Thyroid gland (tissue), 4 donors: ENCODE data around the gene CCDC85C. TPM values are rescaled to one million over a fixed set of nuclear protein-coding genes. Genes with fewer than 3 reads are reported as not detected.

Source experiments
- DNase-seq, 2 donors: peaks; one replicate each; pipeline ENCODE4 v3.0.0-alpha.2; 2019
- H3K27ac ChIP-seq, 3 donors: fragments of 200-600 bp; sonication (generic); 1 replicate in 2 of 3; 2 replicates in 1 of 3; pipeline ENCODE4 v1.5.1; 2016 to 2019; ENCODE audit warnings: mild to moderate bottlenecking in 1 of 3, moderate library complexity in 1 of 3
- H3K27me3 ChIP-seq: fragments of 200-600 bp; sonication (generic); one replicate; pipeline ENCODE4 v1.5.1; 2019
- H3K36me3 ChIP-seq, 2 donors: fragments of 200-600 bp; sonication (generic); one replicate each; pipeline ENCODE4 v1.5.1; 2016 to 2019
- H3K4me1 ChIP-seq, 2 donors: fragments of 200-600 bp; sonication (generic); one replicate each; pipeline ENCODE4 v1.5.1; 2017 to 2019
- H3K4me3 ChIP-seq, 3 donors: fragments of 200-600 bp; sonication (generic); replicated peaks in 1 of 3; 1 replicate in 2 of 3; 2 replicates in 1 of 3; pipeline ENCODE4 v1.5.1; 2016; ENCODE audit warnings: mild to moderate bottlenecking in 1 of 3
- H3K9me3 ChIP-seq: fragments of 200-600 bp; sonication (generic); one replicate; pipeline ENCODE4 v1.5.1; 2017
- CTCF ChIP-seq, 6 experiments: fragments of 200-600 bp in 3 of 6; fragments of 450-650 bp in 3 of 6; sonication (generic) in 3 of 6; IDR thresholded peaks; one replicate each; pipeline ENCODE4 v1.5.1; 2016 to 2019; ENCODE audit warnings: antibody characterized with exemption in 6 of 6, mild to moderate bottlenecking in 2 of 6, inconsistent platforms in 1 of 6, moderate library complexity in 1 of 6
- POLR2A ChIP-seq, 2 donors: fragments of 450-650 bp; IDR thresholded peaks; one replicate each; pipeline ENCODE4 v1.6.1; 2017; ENCODE audit warnings: antibody characterized with exemption in 2 of 2, mild to moderate bottlenecking in 2 of 2, moderate library complexity in 1 of 2
- WGBS, 2 donors: methylation state at CpG; one replicate each; pipeline ENCODE4 v1.1.5; 2017; 5-methylcytosine and 5-hydroxymethylcytosine counted together
- intact Hi-C: fragments of 100-400 bp; cut with DNase I; formaldehyde crosslinking; loops from one replicate; pipeline ENCODE4 v1.15.1; 2023
- total RNA-seq, 4 donors: library from RNA; depleted of rRNA; stranded (reverse); fragments of >200 nt; gene quantifications; one replicate each; pipeline ENCODE4 v1.2.3, GENCODE V29; 2016

CCDC85C gene
- total RNA-seq, 4 donors from 2014 or later = 8.6 to 28.3 (median 17.3) TPM

GRCh38 chr14:99573000-99573330 lies 31.0 kb downstream of the CCDC85C start:
- Histone ChIP-seq H3K9me3 (no peaks in the 10 kb centered on the region), H3K27ac (peak overlapping the region in 1 of 3 donors; percentile 93), H3K36me3 (no peaks in the 10 kb centered on the region), H3K4me3 (no peak overlapping the region), H3K27me3 (no peaks in the 10 kb centered on the region), H3K4me1 (peaks cover 62 to 93% of the 10 kb centered on the region in 2 donors)
- TF ChIP-seq POLR2A (IDR thresholded peaks at IDR 0.05) = no peak
- TF ChIP-seq CTCF (IDR thresholded peaks at IDR 0.05) = no peak
- peak; percentile 55 to 67 for DNase-seq
- 69 to 71% methylated on average over 12 to 16 of the region's 16 CpGs for whole genome bisulfite sequencing, 2 donors
- intact Hi-C loops = no loop called here

GRCh38 chr14:99572173-99572999 lies 31.6 kb downstream of the CCDC85C start:
- 81 to 84% methylated on average over 17 to 18 of the region's 18 CpGs for WGBS, 2 donors
- DNase-seq = no peak
- H3K4me3 ChIP-seq = no peak overlapping the region
- peaks cover 67 to 92% of the 10 kb centered on the region in 2 donors for H3K4me1 ChIP-seq
- H3K9me3 ChIP-seq = no peaks in the 10 kb centered on the region
- peak overlapping the region in 2 of 3 donors; percentile 18 to 41 for H3K27ac ChIP-seq
- TF ChIP-seq CTCF (IDR thresholded peaks at IDR 0.05) (no peak), POLR2A (IDR thresholded peaks at IDR 0.05) (no peak)
- H3K36me3 ChIP-seq = no peaks in the 10 kb centered on the region
- intact Hi-C loops = no loop called here
- H3K27me3 ChIP-seq = no peaks in the 10 kb centered on the region

- Histone ChIP-seq H3K27ac (peak overlapping the region in 1 of 3 donors; percentile 75), H3K4me1 (peaks cover 63 to 92% of the 10 kb centered on the region in 2 donors)
- TF ChIP-seq CTCF (IDR thresholded peaks at IDR 0.05) (no peak), POLR2A (IDR thresholded peaks at IDR 0.05) (no peak)
Observed at GRCh38 chr14:99571303-99571986, 32.6 kb downstream of the CCDC85C start.

GRCh38 chr14:99570544-99571302 lies 33.3 kb downstream of the CCDC85C start:
- no peak for DNase-seq
- TF ChIP-seq CTCF (IDR thresholded peaks at IDR 0.05) (no peak), POLR2A (IDR thresholded peaks at IDR 0.05) (no peak)
- no peaks in the 10 kb centered on the region for H3K36me3 ChIP-seq
- intact Hi-C loops = no loop called here
- peak overlapping the region; percentile 23 to 86 (median 75) for H3K27ac ChIP-seq
- H3K4me1 ChIP-seq = peaks cover 63 to 92% of the 10 kb centered on the region in 2 donors
- H3K4me3 ChIP-seq = no peak overlapping the region
- WGBS, 2 donors = 67 to 68% methylated on average over 10 to 12 of the region's 12 CpGs
- no peaks in the 10 kb centered on the region for H3K9me3 ChIP-seq
- H3K27me3 ChIP-seq = no peaks in the 10 kb centered on the region

More at GRCh38 chr14:99571303-99571986, 32.6 kb downstream of the CCDC85C start:
- Histone ChIP-seq H3K9me3 (no peaks in the 10 kb centered on the region), H3K4me3 (no peak overlapping the region), H3K27me3 (no peaks in the 10 kb centered on the region), H3K36me3 (no peaks in the 10 kb centered on the region)
- 74 to 76% methylated on average over 7 to 9 of the region's 10 CpGs for WGBS, 2 donors
- intact Hi-C loops = no loop called here
- DNase-seq = no peak
